Activated naive CD8-positive, alpha-beta T cell treated with anti-CD3 and anti-CD28 coated beads, Interleukin-2, amount 50 U/mL, for 24 hours (primary cell): Measurements from ENCODE around the gene KMT5B.

Experiments used
- ATAC-seq: fragments of 150-1000 bp; cut with Tn5 transposase; one replicate; pipeline ENCODE4 v1.10.0; 2021
- DNase-seq: peaks from one replicate; pipeline ENCODE4 v3.0.0; 2021
- H3K27ac Mint-ChIP-seq: one replicate; pipeline ENCODE4 v1.8.0; 2021; ENCODE audit warnings: mild to moderate bottlenecking, mixed read lengths
- H3K27me3 Mint-ChIP-seq: one replicate; pipeline ENCODE4 v1.8.0; 2021; ENCODE audit warnings: mixed read lengths
- H3K36me3 Mint-ChIP-seq: one replicate; pipeline ENCODE4 v1.8.0; 2021; ENCODE audit warnings: low read depth, mixed read lengths
- H3K4me1 Mint-ChIP-seq: one replicate; pipeline ENCODE4 v1.8.0; 2021; ENCODE audit warnings: mixed read lengths
- H3K4me3 Mint-ChIP-seq: one replicate; pipeline ENCODE4 v1.8.0; 2021; ENCODE audit warnings: mild to moderate bottlenecking, moderate library complexity, mixed read lengths
- H3K9me3 Mint-ChIP-seq: one replicate; pipeline ENCODE4 v1.8.0; 2021; ENCODE audit warnings: mixed read lengths

The KMT5B gene

GRCh38 chr11:68242616-68243015, 29.5 kb upstream of the KMT5B start:
- no peak for ATAC-seq
- Mint-ChIP-seq H3K36me3 (peaks cover 2% of the 10 kb centered on the region), H3K9me3 (peaks cover 6% of the 10 kb centered on the region), H3K27ac (no peak overlapping the region), H3K27me3 (peaks cover 5% of the 10 kb centered on the region), H3K4me1 (no peaks in the 10 kb centered on the region), H3K4me3 (no peak overlapping the region)
- DNase-seq: no peak

- no peaks in the 10 kb centered on the region for H3K4me1 Mint-ChIP-seq
- peaks cover 7% of the 10 kb centered on the region for H3K27me3 Mint-ChIP-seq
- ATAC-seq (no peak), DNase-seq (no peak)
- no peak overlapping the region for H3K4me3 Mint-ChIP-seq
- H3K27ac Mint-ChIP-seq: no peak overlapping the region
- H3K9me3 Mint-ChIP-seq: peaks cover 14% of the 10 kb centered on the region
- peaks cover 2% of the 10 kb centered on the region for H3K36me3 Mint-ChIP-seq
These were observed 18.5 kb upstream of the KMT5B start for GRCh38 chr11:68231621-68232020.

DNA sequence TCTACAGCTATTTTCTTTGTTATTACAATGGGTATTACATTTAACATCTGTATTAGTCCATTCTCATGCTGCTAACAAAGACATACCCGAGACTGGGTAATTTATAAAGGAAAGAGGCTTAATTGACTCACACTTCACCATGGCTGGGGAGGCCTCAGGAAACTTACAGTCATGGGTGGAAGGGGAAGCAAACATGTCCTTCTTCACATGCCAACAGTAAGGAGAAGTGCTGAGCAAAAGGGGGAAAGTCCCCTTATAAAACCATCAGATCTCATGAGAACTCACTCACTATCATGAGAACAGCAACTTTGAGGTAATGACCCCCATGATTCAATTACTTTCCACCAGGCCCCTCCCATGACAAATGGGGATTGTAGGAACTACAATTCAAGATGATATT, 16.5 kb upstream of the KMT5B start:
- Mint-ChIP-seq H3K9me3 (peaks cover 14% of the 10 kb centered on the region), H3K27me3 (peaks cover 8% of the 10 kb centered on the region), H3K27ac (no peak overlapping the region), H3K36me3 (peaks cover 2% of the 10 kb centered on the region), H3K4me3 (no peak overlapping the region), H3K4me1 (no peaks in the 10 kb centered on the region)
- ATAC-seq: no peak
- no peak for DNase-seq

- no peak for ATAC-seq
- Mint-ChIP-seq H3K4me3 (no peak overlapping the region), H3K27ac (no peak overlapping the region), H3K4me1 (no peaks in the 10 kb centered on the region), H3K9me3 (peaks cover 14% of the 10 kb centered on the region), H3K27me3 (peaks cover 3% of the 10 kb centered on the region), H3K36me3 (peaks cover 2% of the 10 kb centered on the region)
- DNase-seq: no peak
These were observed 13.3 kb upstream of the KMT5B start for GRCh38 chr11:68226421-68226820.

DNA sequence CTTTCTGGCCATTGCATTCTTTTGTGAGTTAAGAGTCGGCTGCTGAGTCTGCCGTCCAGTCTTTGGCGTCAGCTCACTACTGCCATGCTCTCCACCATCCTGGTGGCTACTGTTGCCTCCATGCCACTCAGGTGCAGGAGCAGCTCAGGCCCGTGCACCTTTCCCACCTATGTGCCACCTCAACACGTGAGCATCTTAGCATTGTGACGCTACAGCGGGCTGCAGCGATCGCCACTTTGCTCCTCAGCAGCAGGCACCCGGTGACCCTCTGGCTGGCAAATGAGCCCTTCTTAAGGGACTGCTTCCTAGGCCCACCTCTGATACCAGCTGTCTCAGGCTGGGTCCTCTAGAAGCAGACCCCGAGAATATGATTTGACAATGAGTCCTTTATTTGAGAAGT, 11.5 kb upstream of the KMT5B start:
- Mint-ChIP-seq H3K36me3 (peaks cover 2% of the 10 kb centered on the region), H3K27me3 (peaks cover 3% of the 10 kb centered on the region), H3K4me3 (no peak overlapping the region), H3K27ac (no peak overlapping the region), H3K9me3 (peaks cover 9% of the 10 kb centered on the region), H3K4me1 (no peaks in the 10 kb centered on the region)
- DNase-seq (no peak), ATAC-seq (no peak)

- Mint-ChIP-seq H3K27me3 (peaks cover 3% of the 10 kb centered on the region), H3K36me3 (no peaks in the 10 kb centered on the region), H3K9me3 (no peaks in the 10 kb centered on the region), H3K27ac (no peak overlapping the region), H3K4me1 (no peaks in the 10 kb centered on the region), H3K4me3 (no peak overlapping the region)
- DNase-seq: no peak
- ATAC-seq: no peak
These were observed 10.2 kb upstream of the KMT5B start for GRCh38 chr11:68223275-68223674.

DNA sequence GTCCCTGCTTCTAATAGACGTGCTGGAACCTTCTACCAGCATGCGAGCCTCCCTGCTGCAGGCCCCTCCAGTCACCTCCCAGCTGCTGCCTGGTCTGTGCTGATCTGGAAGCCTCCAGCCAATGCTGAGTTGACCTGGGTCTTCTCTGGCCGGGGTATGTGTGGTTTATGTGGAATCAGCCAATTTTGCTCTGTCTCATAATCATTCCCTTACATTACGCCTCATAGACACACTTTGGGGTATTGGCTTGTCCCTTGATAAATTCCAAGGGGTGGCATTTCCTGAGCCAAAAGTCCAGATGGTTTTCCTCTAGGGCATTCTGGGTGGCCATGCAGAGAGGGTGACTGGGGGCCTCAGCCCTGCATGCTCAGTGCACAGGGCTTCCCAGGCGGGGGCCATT, 8.3 kb upstream of the KMT5B start:
- Mint-ChIP-seq H3K9me3 (no peaks in the 10 kb centered on the region), H3K4me3 (no peak overlapping the region), H3K27ac (no peak overlapping the region), H3K4me1 (no peaks in the 10 kb centered on the region), H3K36me3 (no peaks in the 10 kb centered on the region), H3K27me3 (peaks cover 5% of the 10 kb centered on the region)
- DNase-seq: no peak
- ATAC-seq: no peak

DNA sequence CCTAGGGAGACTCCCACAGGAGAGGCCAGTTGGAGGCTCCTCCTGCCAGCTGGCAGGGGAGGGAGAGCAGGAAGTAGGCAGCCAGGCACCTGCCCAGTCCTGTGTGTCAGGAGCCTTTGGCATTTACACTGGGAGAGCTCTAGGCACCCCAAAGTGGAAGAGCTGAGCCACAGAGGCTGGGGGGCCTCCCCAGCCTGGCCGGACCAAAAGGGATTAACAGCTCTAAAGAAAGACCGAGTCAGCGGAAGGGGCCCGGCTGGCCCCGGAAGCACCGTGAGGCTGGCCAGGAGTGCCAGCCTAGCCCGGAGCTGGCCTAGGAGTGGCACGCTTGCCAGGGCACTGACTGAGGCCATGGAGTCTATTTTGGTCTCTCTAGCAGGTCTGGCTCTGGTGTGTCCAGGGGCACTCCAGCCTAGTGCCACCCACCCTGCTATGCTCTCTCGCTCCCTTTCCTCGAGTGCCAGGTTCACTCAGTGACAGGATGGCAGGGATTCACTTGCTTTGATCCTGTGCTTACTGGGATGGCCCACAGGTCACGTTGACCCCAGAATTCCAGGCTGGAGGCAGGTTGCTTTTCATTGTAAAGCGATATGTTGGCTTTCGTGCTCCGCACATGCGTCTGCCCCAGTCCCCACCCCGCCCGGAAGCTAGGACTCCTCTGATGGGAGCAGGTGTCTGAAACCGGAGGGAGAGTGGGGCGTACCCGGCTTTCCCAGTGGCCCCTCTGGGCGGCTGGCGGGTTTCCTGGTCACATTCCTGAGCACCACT, 3.3 kb upstream of the KMT5B start:
- DNase-seq (no peak), ATAC-seq (no peak)
- H3K27ac Mint-ChIP-seq: no peak overlapping the region
- H3K27me3 Mint-ChIP-seq: peaks cover 11% of the 10 kb centered on the region
- peaks cover 24% of the 10 kb centered on the region for H3K4me1 Mint-ChIP-seq
- no peak overlapping the region for H3K4me3 Mint-ChIP-seq
- no peaks in the 10 kb centered on the region for H3K36me3 Mint-ChIP-seq
- H3K9me3 Mint-ChIP-seq: no peaks in the 10 kb centered on the region

GRCh38 chr11:68215524-68216170, 2.6 kb upstream of the KMT5B start:
- Mint-ChIP-seq H3K4me1 (peaks cover 31% of the 10 kb centered on the region), H3K9me3 (no peaks in the 10 kb centered on the region), H3K36me3 (no peaks in the 10 kb centered on the region), H3K4me3 (peak overlapping the region; percentile 76), H3K27me3 (peaks cover 11% of the 10 kb centered on the region), H3K27ac (peak overlapping the region; percentile 35)
- DNase-seq (no peak), ATAC-seq (no peak)

DNA sequence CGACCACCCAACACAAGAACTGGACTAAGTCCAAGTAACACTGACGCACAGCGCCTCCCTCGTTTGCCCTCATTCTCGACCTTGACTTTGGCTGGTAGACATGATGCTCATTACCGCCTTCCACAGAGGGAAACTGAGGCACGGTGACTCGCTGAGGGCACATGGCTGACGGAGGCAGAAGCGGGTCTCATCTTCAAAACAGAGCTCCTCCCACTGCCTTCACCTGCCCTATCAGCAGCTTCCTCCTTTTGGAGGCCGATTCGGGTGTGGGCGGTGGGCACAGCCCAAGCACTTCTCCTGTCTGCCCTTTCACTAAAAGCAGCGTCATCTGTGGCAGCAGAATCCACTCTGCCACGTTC, 2.0 kb upstream of the KMT5B start:
- DNase-seq: peak; percentile 51
- ATAC-seq: no peak
- H3K4me3 Mint-ChIP-seq: peak overlapping the region; percentile 76
- H3K36me3 Mint-ChIP-seq: no peaks in the 10 kb centered on the region
- no peaks in the 10 kb centered on the region for H3K9me3 Mint-ChIP-seq
- peaks cover 37% of the 10 kb centered on the region for H3K4me1 Mint-ChIP-seq
- peaks cover 11% of the 10 kb centered on the region for H3K27me3 Mint-ChIP-seq
- H3K27ac Mint-ChIP-seq: peak overlapping the region; percentile 55

DNA sequence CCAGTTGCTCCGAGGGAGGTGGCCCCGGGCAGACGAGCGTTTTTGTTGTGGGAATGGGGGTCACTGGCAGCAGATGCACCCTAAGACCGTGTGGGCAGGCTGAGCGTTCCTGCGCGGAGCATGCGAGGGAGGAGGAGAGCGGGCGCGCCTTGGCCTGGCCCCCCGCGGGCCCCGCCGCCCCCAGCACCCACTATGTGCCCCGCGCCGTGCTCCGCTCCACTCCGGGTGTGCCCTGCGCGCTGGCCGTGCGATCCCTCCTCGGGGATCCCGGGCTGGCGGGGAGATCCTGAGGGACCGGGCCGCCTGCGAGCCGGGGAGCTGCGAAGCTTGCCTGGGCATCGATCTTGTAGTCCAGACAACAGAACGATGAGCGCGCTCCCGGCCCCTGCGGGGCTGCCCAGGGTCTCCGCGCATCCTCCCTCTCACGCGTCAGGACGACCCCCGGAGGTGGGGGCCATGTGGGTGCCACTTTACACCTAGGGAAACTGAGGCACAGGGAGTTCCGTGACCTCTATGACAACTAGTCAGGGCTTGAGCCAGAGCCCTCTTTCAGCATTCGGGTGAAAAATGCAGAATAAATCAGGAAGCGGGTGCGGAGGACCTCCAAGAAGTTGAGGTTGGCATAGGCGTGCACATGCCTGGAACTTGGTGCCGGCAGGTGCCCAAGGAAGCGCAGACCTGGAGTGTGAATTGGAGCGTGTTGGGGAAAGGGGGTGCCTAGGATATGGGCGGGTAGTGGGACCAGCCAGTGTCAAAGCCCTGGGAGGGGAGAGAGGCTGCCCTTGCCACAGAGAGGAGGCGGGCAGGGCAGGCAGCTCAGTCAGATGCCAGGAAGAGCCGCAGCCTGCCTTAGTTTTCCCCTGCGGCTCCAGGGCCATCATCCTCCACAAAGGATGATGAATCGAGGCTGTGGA, 1.3 kb upstream of the KMT5B start:
- peaks cover 43% of the 10 kb centered on the region for H3K4me1 Mint-ChIP-seq
- no peaks in the 10 kb centered on the region for H3K9me3 Mint-ChIP-seq
- no peak overlapping the region for H3K27ac Mint-ChIP-seq
- peak; percentile 6 for ATAC-seq
- H3K4me3 Mint-ChIP-seq: peak overlapping the region; percentile 76
- peaks cover 11% of the 10 kb centered on the region for H3K27me3 Mint-ChIP-seq
- H3K36me3 Mint-ChIP-seq: no peaks in the 10 kb centered on the region
- DNase-seq: no peak

- ATAC-seq (peak; percentile 62), DNase-seq (peak; percentile 81)
- H3K36me3 Mint-ChIP-seq: no peaks in the 10 kb centered on the region
- peak overlapping the region; percentile 76 for H3K4me3 Mint-ChIP-seq
- H3K4me1 Mint-ChIP-seq: peaks cover 48% of the 10 kb centered on the region
- H3K27me3 Mint-ChIP-seq: peaks cover 11% of the 10 kb centered on the region
- no peaks in the 10 kb centered on the region for H3K9me3 Mint-ChIP-seq
- H3K27ac Mint-ChIP-seq: no peak overlapping the region
These were observed 568 bp upstream of the KMT5B start for GRCh38 chr11:68213555-68214172.

GRCh38 chr11:68212421-68213134, 518 bp downstream of the KMT5B start:
- Mint-ChIP-seq H3K9me3 (no peaks in the 10 kb centered on the region), H3K36me3 (no peaks in the 10 kb centered on the region), H3K4me3 (peak overlapping the region; percentile 88), H3K4me1 (peaks cover 52% of the 10 kb centered on the region), H3K27ac (peak overlapping the region; percentile 83), H3K27me3 (peaks cover 9% of the 10 kb centered on the region)
- DNase-seq (peak; percentile 68), ATAC-seq (peak; percentile 41)

GRCh38 chr11:68211546-68211945, 1.6 kb downstream of the KMT5B start:
- no peak for ATAC-seq
- H3K27ac Mint-ChIP-seq: no peak overlapping the region
- DNase-seq: peak; percentile 19
- peaks cover 57% of the 10 kb centered on the region for H3K4me1 Mint-ChIP-seq
- H3K4me3 Mint-ChIP-seq: peak overlapping the region; percentile 88
- H3K9me3 Mint-ChIP-seq: no peaks in the 10 kb centered on the region
- peaks cover 9% of the 10 kb centered on the region for H3K27me3 Mint-ChIP-seq
- no peaks in the 10 kb centered on the region for H3K36me3 Mint-ChIP-seq
